ENCODE results near the gene MVB12B. TPM values are rescaled to one million over a fixed set of nuclear protein-coding genes. Genes with fewer than 3 reads are reported as not detected.

The MVB12B gene
- total and polyA plus RNA-seq, 2 of the 13 experiments (the other 11 are each of a cell fraction or from before 2014, with no cell fraction given), result 12.1 to 30.1 TPM

DNA sequence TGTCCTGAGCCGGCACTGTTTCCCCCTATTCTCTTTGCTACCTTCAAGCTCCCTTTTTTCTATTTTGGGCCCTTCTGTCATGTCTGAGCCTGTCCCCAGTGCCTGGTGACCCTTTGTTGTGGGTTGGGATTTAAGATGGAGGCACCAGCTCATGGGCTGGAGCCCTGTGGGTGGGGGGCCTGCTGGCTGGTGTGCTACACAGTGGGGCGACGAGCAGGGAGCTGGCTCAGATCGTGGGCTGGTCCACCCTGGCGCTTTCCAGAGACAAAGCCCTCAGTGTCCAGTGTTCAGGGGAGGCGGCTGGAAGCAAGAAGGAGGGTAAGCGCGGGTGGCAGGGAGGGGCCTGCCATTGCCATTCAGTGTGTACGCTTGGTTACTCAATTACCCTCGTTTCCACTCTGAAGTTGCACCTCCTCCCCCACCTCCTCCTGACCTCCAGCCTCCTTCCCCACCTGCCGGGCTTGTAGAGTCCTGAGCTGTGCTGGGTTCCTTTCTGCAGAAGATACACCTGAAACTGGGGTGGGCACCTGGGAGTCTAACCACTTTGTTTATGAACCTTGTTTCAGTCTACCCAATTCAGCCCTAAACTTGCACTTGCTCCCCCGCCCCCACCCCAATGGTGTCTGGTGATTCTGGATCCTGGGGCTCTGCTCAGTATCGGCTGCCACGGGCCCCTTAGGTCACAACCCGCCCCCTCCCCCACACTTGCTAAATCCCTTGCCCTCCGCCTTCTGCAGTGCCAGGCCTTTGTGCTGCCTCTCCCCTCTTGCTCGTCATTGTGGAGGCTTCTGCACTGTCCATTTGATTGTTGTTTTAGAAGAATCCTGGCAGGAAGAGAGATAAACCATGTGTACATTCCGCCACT lies 49.9 kb downstream of the MVB12B start (continued):
- TF ChIP-seq SPEN (CRISPR knock-in tag; IDR thresholded peaks at IDR 0.05; ENCODE audit: low read depth) (0 out of 2 replicates have a peak, but pooled peaks have one; percentile 26), BCL6 (CRISPR knock-in tag; IDR thresholded peaks at IDR 0.05) (peak; percentile 66), SALL2 (CRISPR knock-in tag; IDR thresholded peaks at IDR 0.05) (peak; percentile 86; the same call in 1 of the 2 replicates), NFKB2 (CRISPR knock-in tag; IDR thresholded peaks at IDR 0.05; ENCODE audit: borderline replicate concordance) (0 out of 2 replicates have a peak, but pooled peaks have one; percentile 26), KDM3A (CRISPR knock-in tag; IDR thresholded peaks at IDR 0.05; ENCODE audit: low read depth) (peak; percentile 21; the same call in 1 of the 2 replicates), ZNF446 (CRISPR knock-in tag; IDR thresholded peaks at IDR 0.05) (no peak), RELA (CRISPR knock-in tag; IDR thresholded peaks at IDR 0.05) (no peak), ZNF225 (CRISPR knock-in tag; IDR thresholded peaks at IDR 0.05) (no peak), RBM22 (optimal IDR thresholded peaks at IDR 0.05; ENCODE audit: low read length) (no peak), FOXA1 (IDR thresholded peaks at IDR 0.05) (no peak), FOXA1 (CRISPR knock-in tag; IDR thresholded peaks at IDR 0.05) (peak; percentile 81), ZNF788 (CRISPR knock-in tag; IDR thresholded peaks at IDR 0.05; ENCODE audit: borderline replicate concordance) (peak; percentile 78), FLYWCH1 (CRISPR knock-in tag; IDR thresholded peaks at IDR 0.05) (no peak), KDM6A (CRISPR knock-in tag; IDR thresholded peaks at IDR 0.05; ENCODE audit: low read depth) (peak; percentile 34; the same call in 1 of the 2 replicates), CCAR2 (optimal IDR thresholded peaks at IDR 0.05; ENCODE audit: low read depth, low read length) (no peak), ZKSCAN5 (CRISPR knock-in tag; IDR thresholded peaks at IDR 0.05) (no peak)
- TF ChIP-seq, protein P1, sequence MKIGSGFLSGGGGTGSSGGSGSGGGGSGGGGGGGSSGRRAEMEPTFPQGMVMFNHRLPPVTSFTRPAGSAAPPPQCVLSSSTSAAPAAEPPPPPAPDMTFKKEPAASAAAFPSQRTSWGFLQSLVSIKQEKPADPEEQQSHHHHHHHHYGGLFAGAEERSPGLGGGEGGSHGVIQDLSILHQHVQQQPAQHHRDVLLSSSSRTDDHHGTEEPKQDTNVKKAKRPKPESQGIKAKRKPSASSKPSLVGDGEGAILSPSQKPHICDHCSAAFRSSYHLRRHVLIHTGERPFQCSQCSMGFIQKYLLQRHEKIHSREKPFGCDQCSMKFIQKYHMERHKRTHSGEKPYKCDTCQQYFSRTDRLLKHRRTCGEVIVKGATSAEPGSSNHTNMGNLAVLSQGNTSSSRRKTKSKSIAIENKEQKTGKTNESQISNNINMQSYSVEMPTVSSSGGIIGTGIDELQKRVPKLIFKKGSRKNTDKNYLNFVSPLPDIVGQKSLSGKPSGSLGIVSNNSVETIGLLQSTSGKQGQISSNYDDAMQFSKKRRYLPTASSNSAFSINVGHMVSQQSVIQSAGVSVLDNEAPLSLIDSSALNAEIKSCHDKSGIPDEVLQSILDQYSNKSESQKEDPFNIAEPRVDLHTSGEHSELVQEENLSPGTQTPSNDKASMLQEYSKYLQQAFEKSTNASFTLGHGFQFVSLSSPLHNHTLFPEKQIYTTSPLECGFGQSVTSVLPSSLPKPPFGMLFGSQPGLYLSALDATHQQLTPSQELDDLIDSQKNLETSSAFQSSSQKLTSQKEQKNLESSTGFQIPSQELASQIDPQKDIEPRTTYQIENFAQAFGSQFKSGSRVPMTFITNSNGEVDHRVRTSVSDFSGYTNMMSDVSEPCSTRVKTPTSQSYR (CRISPR knock-in tag; IDR thresholded peaks at IDR 0.05; ENCODE audit: borderline replicate concordance), result peak; percentile 94
- TF ChIP-seq, protein P2, sequence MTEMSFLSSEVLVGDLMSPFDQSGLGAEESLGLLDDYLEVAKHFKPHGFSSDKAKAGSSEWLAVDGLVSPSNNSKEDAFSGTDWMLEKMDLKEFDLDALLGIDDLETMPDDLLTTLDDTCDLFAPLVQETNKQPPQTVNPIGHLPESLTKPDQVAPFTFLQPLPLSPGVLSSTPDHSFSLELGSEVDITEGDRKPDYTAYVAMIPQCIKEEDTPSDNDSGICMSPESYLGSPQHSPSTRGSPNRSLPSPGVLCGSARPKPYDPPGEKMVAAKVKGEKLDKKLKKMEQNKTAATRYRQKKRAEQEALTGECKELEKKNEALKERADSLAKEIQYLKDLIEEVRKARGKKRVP (CRISPR knock-in tag; IDR thresholded peaks at IDR 0.05), result no peak
- TF ChIP-seq, protein P3, sequence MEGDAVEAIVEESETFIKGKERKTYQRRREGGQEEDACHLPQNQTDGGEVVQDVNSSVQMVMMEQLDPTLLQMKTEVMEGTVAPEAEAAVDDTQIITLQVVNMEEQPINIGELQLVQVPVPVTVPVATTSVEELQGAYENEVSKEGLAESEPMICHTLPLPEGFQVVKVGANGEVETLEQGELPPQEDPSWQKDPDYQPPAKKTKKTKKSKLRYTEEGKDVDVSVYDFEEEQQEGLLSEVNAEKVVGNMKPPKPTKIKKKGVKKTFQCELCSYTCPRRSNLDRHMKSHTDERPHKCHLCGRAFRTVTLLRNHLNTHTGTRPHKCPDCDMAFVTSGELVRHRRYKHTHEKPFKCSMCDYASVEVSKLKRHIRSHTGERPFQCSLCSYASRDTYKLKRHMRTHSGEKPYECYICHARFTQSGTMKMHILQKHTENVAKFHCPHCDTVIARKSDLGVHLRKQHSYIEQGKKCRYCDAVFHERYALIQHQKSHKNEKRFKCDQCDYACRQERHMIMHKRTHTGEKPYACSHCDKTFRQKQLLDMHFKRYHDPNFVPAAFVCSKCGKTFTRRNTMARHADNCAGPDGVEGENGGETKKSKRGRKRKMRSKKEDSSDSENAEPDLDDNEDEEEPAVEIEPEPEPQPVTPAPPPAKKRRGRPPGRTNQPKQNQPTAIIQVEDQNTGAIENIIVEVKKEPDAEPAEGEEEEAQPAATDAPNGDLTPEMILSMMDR (CRISPR knock-in tag; IDR thresholded peaks at IDR 0.05), result peak; percentile 20; the same call in 1 of the 2 replicates
- TF ChIP-seq, protein P4, sequence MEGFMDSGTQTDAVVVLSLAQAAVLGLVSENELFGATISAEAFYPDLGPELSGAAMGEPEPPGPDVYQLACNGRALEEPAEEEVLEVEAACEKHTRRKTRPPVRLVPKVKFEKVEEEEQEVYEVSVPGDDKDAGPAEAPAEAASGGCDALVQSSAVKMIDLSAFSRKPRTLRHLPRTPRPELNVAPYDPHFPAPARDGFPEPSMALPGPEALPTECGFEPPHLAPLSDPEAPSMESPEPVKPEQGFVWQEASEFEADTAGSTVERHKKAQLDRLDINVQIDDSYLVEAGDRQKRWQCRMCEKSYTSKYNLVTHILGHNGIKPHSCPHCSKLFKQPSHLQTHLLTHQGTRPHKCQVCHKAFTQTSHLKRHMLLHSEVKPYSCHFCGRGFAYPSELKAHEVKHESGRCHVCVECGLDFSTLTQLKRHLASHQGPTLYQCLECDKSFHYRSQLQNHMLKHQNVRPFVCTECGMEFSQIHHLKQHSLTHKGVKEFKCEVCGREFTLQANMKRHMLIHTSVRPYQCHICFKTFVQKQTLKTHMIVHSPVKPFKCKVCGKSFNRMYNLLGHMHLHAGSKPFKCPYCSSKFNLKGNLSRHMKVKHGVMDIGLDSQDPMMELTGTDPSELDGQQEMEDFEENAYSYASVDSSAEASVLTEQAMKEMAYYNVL (CRISPR knock-in tag; IDR thresholded peaks at IDR 0.05; ENCODE audit: borderline replicate concordance), result no peak
- TF ChIP-seq, protein P5, sequence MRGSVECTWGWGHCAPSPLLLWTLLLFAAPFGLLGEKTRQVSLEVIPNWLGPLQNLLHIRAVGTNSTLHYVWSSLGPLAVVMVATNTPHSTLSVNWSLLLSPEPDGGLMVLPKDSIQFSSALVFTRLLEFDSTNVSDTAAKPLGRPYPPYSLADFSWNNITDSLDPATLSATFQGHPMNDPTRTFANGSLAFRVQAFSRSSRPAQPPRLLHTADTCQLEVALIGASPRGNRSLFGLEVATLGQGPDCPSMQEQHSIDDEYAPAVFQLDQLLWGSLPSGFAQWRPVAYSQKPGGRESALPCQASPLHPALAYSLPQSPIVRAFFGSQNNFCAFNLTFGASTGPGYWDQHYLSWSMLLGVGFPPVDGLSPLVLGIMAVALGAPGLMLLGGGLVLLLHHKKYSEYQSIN (CRISPR knock-in tag; IDR thresholded peaks at IDR 0.05; ENCODE audit: borderline replicate concordance), result no peak
